HepG2 (cell line): ENCODE measurements around the gene TELO2. TPM values are rescaled to one million over a fixed set of nuclear protein-coding genes. Genes with fewer than 3 reads are reported as not detected.

ENCODE experiments used
- ATAC-seq: fragments of 200-7000 bp; cut with Tn5 transposase; 3 replicates; pipeline ENCODE4 v1.9.1; 2020; ENCODE audit warnings: mild to moderate bottlenecking, moderate library complexity
- BruUV-seq: library from RNA; stranded (reverse); fragments of 400-500 nt; replicated peaks from 2 replicates; lab custom pipeline; 2021; lab: Mats Ljungman, UMichigan
- CTCF ChIA-PET: fragments of 300-600 bp; formaldehyde crosslinking; extraction: SDS; loops from one replicate; lab custom pipeline; 2021; ENCODE audit warnings: low total read pairs, inconsistent platforms, low intra/inter-chr PET ratio; lab: Yijun Ruan, JAX
- POLR2A ChIA-PET: fragments of 350-600 bp; sonication (Branson Sonifier 250); formaldehyde crosslinking; loops from one replicate; lab custom pipeline; 2020; ENCODE audit warnings: antibody characterized with exemption, inconsistent platforms; lab: Yijun Ruan, JAX
- DNase-seq: peaks from one replicate; pipeline ENCODE4 v3.0.0-alpha.2; 2015; ENCODE audit warnings: low spot score
- FAIRE-seq: peaks from 3 replicates; lab custom pipeline; 2011; peaks lifted over from hg19 to GRCh38; lab: Jason Lieb, UNC
- H2AFZ ChIP-seq: one replicate; pipeline ENCODE4 v1.6.1; 2011; ENCODE audit warnings: low read length, inconsistent platforms
- H3K27ac ChIP-seq: fragments of 300-600 bp; 3 replicates; pipeline ENCODE4 v1.8.0; 2011; ENCODE audit warnings: mixed run types, mild to moderate bottlenecking, mixed read lengths, low read length, inconsistent platforms; ENCODE audit not compliant: insufficient read depth; ENCODE audit errors: extremely low read length
- H3K27me3 ChIP-seq, 2 experiments: fragments of 200-600 bp in 1 of 2; 2 replicates in 1 of 2; 3 replicates in 1 of 2; pipeline versions ENCODE4 v1.6.0 to v1.8.0; 2011; ENCODE audit warnings: low read length in 2 of 2, mild to moderate bottlenecking in 2 of 2, moderate library complexity in 2 of 2, inconsistent platforms in 1 of 2; ENCODE audit not compliant: insufficient read depth in 2 of 2, control insufficient read depth in 1 of 2
- H3K36me3 ChIP-seq, 2 experiments: fragments of 200-600 bp in 1 of 2; replicated peaks in 1 of 2; 2 replicates in 1 of 2; 3 replicates in 1 of 2; pipeline versions ENCODE4 v1.5.1 to v1.8.0; 2011; ENCODE audit warnings: low read length in 2 of 2, inconsistent platforms in 1 of 2; ENCODE audit not compliant: insufficient read depth in 2 of 2, control insufficient read depth in 1 of 2
- H3K4me1 ChIP-seq: 2 replicates; pipeline ENCODE4 v1.5.1; 2012; ENCODE audit warnings: low read length, inconsistent platforms; ENCODE audit not compliant: insufficient read depth
- H3K4me2 ChIP-seq: 2 replicates; pipeline ENCODE4 v1.6.0; 2011; ENCODE audit warnings: low read depth, low read length, inconsistent platforms
- H3K4me3 ChIP-seq, 3 experiments: fragments of 200-600 bp in 1 of 3; sonication (generic), shearing (Covaris generic) in 1 of 3; replicated peaks in 1 of 3; 2 replicates each; pipeline ENCODE4 v1.5.1; 2011 to 2016; ENCODE audit warnings: low read length in 3 of 3, inconsistent platforms in 2 of 3, low read depth in 2 of 3, mild to moderate bottlenecking in 2 of 3, control low read depth in 1 of 3, mixed read lengths in 1 of 3; ENCODE audit not compliant: insufficient read depth in 1 of 3
- H3K79me2 ChIP-seq: one replicate; pipeline ENCODE4 v1.6.1; 2011; ENCODE audit warnings: low read length, inconsistent platforms; ENCODE audit not compliant: insufficient read depth
- H3K9ac ChIP-seq: 2 replicates; pipeline ENCODE4 v1.6.0; 2011; ENCODE audit warnings: mild to moderate bottlenecking, low read depth, low read length, inconsistent platforms; ENCODE audit not compliant: insufficient read depth
- H3K9me3 ChIP-seq: 2 replicates; pipeline ENCODE4 v1.5.1; 2012; ENCODE audit warnings: mild to moderate bottlenecking, low read length
- H4K20me1 ChIP-seq: 2 replicates; pipeline ENCODE4 v1.6.0; 2011; ENCODE audit warnings: inconsistent platforms, mild to moderate bottlenecking, low read length, moderate library complexity; ENCODE audit not compliant: insufficient read depth
- AGO1 ChIP-seq: fragments of 200-400 bp; formaldehyde crosslinking; IDR thresholded peaks from 2 replicates; pipeline ENCODE4 v1.6.1; 2017; ENCODE audit warnings: mild to moderate bottlenecking, low read depth, low read length, moderate library complexity; ENCODE audit not compliant: poor library complexity, severe bottlenecking
- ATRX ChIP-seq: sonication (generic); formaldehyde crosslinking; IDR thresholded peaks from 2 replicates; pipeline ENCODE4 v1.4.0; 2020; ENCODE audit warnings: missing genetic modification reagents, borderline replicate concordance
- DNMT1 ChIP-seq: sonication (generic); formaldehyde crosslinking; IDR thresholded peaks from 2 replicates; pipeline ENCODE4 v1.5.1; 2020; ENCODE audit warnings: mild to moderate bottlenecking, missing genetic modification reagents
- NCOA1 ChIP-seq: sonication (generic); formaldehyde crosslinking; IDR thresholded peaks from 2 replicates; pipeline ENCODE4 v1.9.0; 2021; ENCODE audit warnings: missing genetic modification reagents
- RBM39 ChIP-seq: fragments of 200-400 bp; formaldehyde crosslinking; IDR thresholded peaks from one replicate; pipeline ENCODE4 v1.6.1; 2018; ENCODE audit warnings: antibody characterized with exemption, mild to moderate bottlenecking, low read depth, low read length; ENCODE audit not compliant: poor library complexity, severe bottlenecking
- REXO4 ChIP-seq: sonication (generic); formaldehyde crosslinking; IDR thresholded peaks from 2 replicates; pipeline ENCODE4 v1.8.0; 2022; ENCODE audit warnings: missing genetic modification reagents, mild to moderate bottlenecking, borderline replicate concordance
- ZBTB39 ChIP-seq: sonication (generic); formaldehyde crosslinking; IDR thresholded peaks from 2 replicates; pipeline ENCODE4 v1.5.0; 2020; ENCODE audit warnings: missing genetic modification reagents
- ZNF660 ChIP-seq: sonication (generic); formaldehyde crosslinking; IDR thresholded peaks from 2 replicates; pipeline ENCODE4 v1.5.1; 2020; ENCODE audit warnings: mild to moderate bottlenecking, low read depth, missing genetic modification reagents, borderline replicate concordance
- WGBS: methylation state at CpG from one replicate; pipeline ENCODE4 v1.1.6; 2017; ENCODE audit warnings: low lambda C conversion rate; 5-methylcytosine and 5-hydroxymethylcytosine counted together
- in situ Hi-C: cut with HindIII; loops from 2 replicates; pipeline ENCODE4 v1.10.0; 2017; ENCODE audit warnings: low pct_unique_long_range_greater_than_20kb; ENCODE audit not compliant: extremely low pct_ligation_motif_present
- intact Hi-C: fragments of 100-400 bp; cut with micrococcal nuclease; formaldehyde crosslinking; loops from one replicate; pipeline ENCODE4 v1.10.0; 2022; ENCODE audit not compliant: unreplicated experiment
- polyA plus RNA-seq, 8 experiments: library from polyadenylated mRNA; depleted of rRNA in 3 of 8; stranded (reverse) in 7 of 8; unstranded in 1 of 8; fragments of >200 nt; fragmentation: Illumina TruSeq in 4 of 8; extraction: Trizol in 4 of 8; gene quantifications; 2 replicates each; pipeline versions ENCODE4 v1.2.1 to v1.2.3, GENCODE V29; 2011 to 2016; ENCODE audit warnings: low read depth in 4 of 8, missing spikeins in 1 of 8, mixed read lengths in 1 of 8; ENCODE audit not compliant: insufficient read depth in 1 of 8
- total RNA-seq, 5 experiments: library from RNA; depleted of rRNA; stranded (reverse); fragments of >200 nt; fragmentation: Illumina TruSeq; extraction: Trizol; gene quantifications; 2 replicates each; pipeline ENCODE4 v1.2.3, GENCODE V29; 2016; ENCODE audit warnings: low read depth in 1 of 5
- TF ChIP-seq, protein P1 (sequence below): sonication (generic); formaldehyde crosslinking; IDR thresholded peaks from 2 replicates; pipeline ENCODE4 v1.4.0; 2020; ENCODE audit warnings: missing genetic modification reagents, borderline replicate concordance
- TF ChIP-seq, protein P2 (sequence below): sonication (generic); IDR thresholded peaks from 2 replicates; pipeline ENCODE4 v1.6.1; 2016; ENCODE audit warnings: low read depth, borderline replicate concordance

TELO2 gene
- total and polyA plus RNA-seq, 2 of the 13 experiments (the other 11 are each of a cell fraction or from before 2014, with no cell fraction given) = 10.1 to 17.9 TPM

GRCh38 chr16:1470481-1471251, 22.5 kb upstream of the TELO2 start (continued):
- TF ChIP-seq, protein P1, sequence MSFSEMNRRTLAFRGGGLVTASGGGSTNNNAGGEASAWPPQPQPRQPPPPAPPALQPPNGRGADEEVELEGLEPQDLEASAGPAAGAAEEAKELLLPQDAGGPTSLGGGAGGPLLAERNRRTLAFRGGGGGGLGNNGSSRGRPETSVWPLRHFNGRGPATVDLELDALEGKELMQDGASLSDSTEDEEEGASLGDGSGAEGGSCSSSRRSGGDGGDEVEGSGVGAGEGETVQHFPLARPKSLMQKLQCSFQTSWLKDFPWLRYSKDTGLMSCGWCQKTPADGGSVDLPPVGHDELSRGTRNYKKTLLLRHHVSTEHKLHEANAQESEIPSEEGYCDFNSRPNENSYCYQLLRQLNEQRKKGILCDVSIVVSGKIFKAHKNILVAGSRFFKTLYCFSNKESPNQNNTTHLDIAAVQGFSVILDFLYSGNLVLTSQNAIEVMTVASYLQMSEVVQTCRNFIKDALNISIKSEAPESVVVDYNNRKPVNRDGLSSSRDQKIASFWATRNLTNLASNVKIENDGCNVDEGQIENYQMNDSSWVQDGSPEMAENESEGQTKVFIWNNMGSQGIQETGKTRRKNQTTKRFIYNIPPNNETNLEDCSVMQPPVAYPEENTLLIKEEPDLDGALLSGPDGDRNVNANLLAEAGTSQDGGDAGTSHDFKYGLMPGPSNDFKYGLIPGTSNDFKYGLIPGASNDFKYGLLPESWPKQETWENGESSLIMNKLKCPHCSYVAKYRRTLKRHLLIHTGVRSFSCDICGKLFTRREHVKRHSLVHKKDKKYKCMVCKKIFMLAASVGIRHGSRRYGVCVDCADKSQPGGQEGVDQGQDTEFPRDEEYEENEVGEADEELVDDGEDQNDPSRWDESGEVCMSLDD (CRISPR knock-in tag) = no peak
- TF ChIP-seq NCOA1 (CRISPR knock-in tag) = no peak

- in situ Hi-C loops (no loop called here), intact Hi-C loops (no loop called here)
- Histone ChIP-seq H3K79me2 (peaks cover 39% of the 10 kb centered on the region), H2AFZ (no peak overlapping the region), H3K9me3 (no peaks in the 10 kb centered on the region), H4K20me1 (no peaks in the 10 kb centered on the region), H3K27ac (no peak overlapping the region), H3K4me2 (no peak overlapping the region), H3K27me3 (no peaks in the 10 kb centered on the region; a peak in 1 of 5 replicates), H3K4me3 (no peak overlapping the region), H3K36me3 (no peaks in the 10 kb centered on the region), H3K9ac (no peak overlapping the region), H3K4me1 (peaks cover 52% of the 10 kb centered on the region)
- CTCF ChIA-PET = no interaction called here
- POLR2A ChIA-PET = no interaction called here
- no peak for ATAC-seq
- DNase-seq = no peak
- FAIRE-seq = no peak
- WGBS = 95% methylated on average over 10 of the region's 26 CpGs
- BruUV-seq = TSS peak; percentile 37
- TF ChIP-seq ZBTB39 (CRISPR knock-in tag) (no peak), DNMT1 (CRISPR knock-in tag) (no peak), ZNF660 (CRISPR knock-in tag) (no peak), AGO1 (no peak), REXO4 (CRISPR knock-in tag) (no peak), RBM39 (no peak), ATRX (CRISPR knock-in tag) (no peak)
- TF ChIP-seq, protein P2, sequence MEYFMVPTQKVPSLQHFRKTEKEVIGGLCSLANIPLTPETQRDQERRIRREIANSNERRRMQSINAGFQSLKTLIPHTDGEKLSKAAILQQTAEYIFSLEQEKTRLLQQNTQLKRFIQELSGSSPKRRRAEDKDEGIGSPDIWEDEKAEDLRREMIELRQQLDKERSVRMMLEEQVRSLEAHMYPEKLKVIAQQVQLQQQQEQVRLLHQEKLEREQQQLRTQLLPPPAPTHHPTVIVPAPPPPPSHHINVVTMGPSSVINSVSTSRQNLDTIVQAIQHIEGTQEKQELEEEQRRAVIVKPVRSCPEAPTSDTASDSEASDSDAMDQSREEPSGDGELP = no peak
Observed at GRCh38 chr16:1471569-1472194, 21.5 kb upstream of the TELO2 start.
